Daoy (cell line): Measurements from ENCODE around the gene QPCT. TPM values are rescaled to one million over a fixed set of nuclear protein-coding genes. Genes with fewer than 3 reads are reported as not detected.
A peak's percentile ranks its signal among the peaks of the same experiment; 100 is the strongest.
"Not testable (repeated sequence)": the region's sequence is repeated elsewhere in the genome, so short reads cannot be mapped to it uniquely, and the experiment has no call there.

Source experiments
- DNase-seq: peaks from one replicate; pipeline ENCODE4 v3.0.0-alpha.2; 2015; ENCODE audit warnings: low read depth
- total RNA-seq: library from RNA; depleted of rRNA; stranded (reverse); fragments of >200 nt; shearing (Covaris generic); gene quantifications from 2 replicates; pipeline ENCODE4 v1.2.3, GENCODE V29; 2014; rRNA removed

Gene QPCT
- 27.8 and 42.6 TPM in 2 replicates for total RNA-seq

GRCh38 chr2:37344453-37345361 lies at the start of gene QPCT:
Gene QPCT (plus strand): TSS chr2:37344630. CDS start chr2:37344732, 102 bp downstream.
- peak; percentile 86 for DNase-seq

GRCh38 chr2:37294858-37295257 lies 49.6 kb upstream of the QPCT start:
- DNase-seq, result not testable (repeated sequence)

- DNase-seq, result no peak
Measured at GRCh38 chr2:37295469-37296073, 48.9 kb upstream of the QPCT start.

GRCh38 chr2:37297632-37298031 lies 46.8 kb upstream of the QPCT start:
- no peak for DNase-seq

GRCh38 chr2:37300146-37300545 lies 44.3 kb upstream of the QPCT start:
- DNase-seq, result no peak

GRCh38 chr2:37300578-37300977 lies 43.9 kb upstream of the QPCT start:
- no peak for DNase-seq

- no peak for DNase-seq
Measured at GRCh38 chr2:37301408-37301807, 43.0 kb upstream of the QPCT start.

- no peak for DNase-seq
Measured at GRCh38 chr2:37302701-37303252, 41.7 kb upstream of the QPCT start.

- no peak for DNase-seq
Measured at GRCh38 chr2:37306024-37306423, 38.4 kb upstream of the QPCT start.

- DNase-seq, result no peak
Measured at GRCh38 chr2:37307500-37307899, 36.9 kb upstream of the QPCT start.

GRCh38 chr2:37315364-37315763 lies 29.1 kb upstream of the QPCT start:
- DNase-seq, result no peak

- DNase-seq, result no peak
Measured at GRCh38 chr2:37316181-37316580, 28.2 kb upstream of the QPCT start.

GRCh38 chr2:37317746-37318145 lies 26.7 kb upstream of the QPCT start:
- no peak for DNase-seq

GRCh38 chr2:37318401-37318800 lies 26.0 kb upstream of the QPCT start:
- no peak for DNase-seq

- DNase-seq, result no peak
Measured at GRCh38 chr2:37319754-37320609, 24.4 kb upstream of the QPCT start.

- no peak for DNase-seq
Measured at GRCh38 chr2:37321029-37321682, 23.3 kb upstream of the QPCT start.

GRCh38 chr2:37322368-37322767 lies 22.1 kb upstream of the QPCT start:
- no peak for DNase-seq

GRCh38 chr2:37323176-37323780 lies 21.2 kb upstream of the QPCT start:
- DNase-seq, result no peak

GRCh38 chr2:37323781-37324535 lies 20.5 kb upstream of the QPCT start:
- DNase-seq, result peak; percentile 38

GRCh38 chr2:37324536-37324785 lies 20.0 kb upstream of the QPCT start:
- no peak for DNase-seq
